SU-DHL-6 (cell line): ENCODE measurements around the gene ITPKC.

Source experiments
- CTCF ChIP-seq: fragments of 200-600 bp; sonication (generic); IDR thresholded peaks from one replicate; pipeline ENCODE4 v1.5.1; 2017; ENCODE audit warnings: antibody characterized with exemption, mild to moderate bottlenecking, low read length, moderate library complexity; ENCODE audit not compliant: insufficient read depth, poor library complexity, severe bottlenecking
- EZH2phosphoT487 ChIP-seq: fragments of 200-600 bp; sonication (generic), shearing (Covaris generic); conservative IDR thresholded peaks from 2 replicates; pipeline ENCODE4 v1.6.1; 2018; ENCODE audit warnings: mild to moderate bottlenecking, antibody characterized with exemption, low read length, moderate library complexity, mixed read lengths

DNA sequence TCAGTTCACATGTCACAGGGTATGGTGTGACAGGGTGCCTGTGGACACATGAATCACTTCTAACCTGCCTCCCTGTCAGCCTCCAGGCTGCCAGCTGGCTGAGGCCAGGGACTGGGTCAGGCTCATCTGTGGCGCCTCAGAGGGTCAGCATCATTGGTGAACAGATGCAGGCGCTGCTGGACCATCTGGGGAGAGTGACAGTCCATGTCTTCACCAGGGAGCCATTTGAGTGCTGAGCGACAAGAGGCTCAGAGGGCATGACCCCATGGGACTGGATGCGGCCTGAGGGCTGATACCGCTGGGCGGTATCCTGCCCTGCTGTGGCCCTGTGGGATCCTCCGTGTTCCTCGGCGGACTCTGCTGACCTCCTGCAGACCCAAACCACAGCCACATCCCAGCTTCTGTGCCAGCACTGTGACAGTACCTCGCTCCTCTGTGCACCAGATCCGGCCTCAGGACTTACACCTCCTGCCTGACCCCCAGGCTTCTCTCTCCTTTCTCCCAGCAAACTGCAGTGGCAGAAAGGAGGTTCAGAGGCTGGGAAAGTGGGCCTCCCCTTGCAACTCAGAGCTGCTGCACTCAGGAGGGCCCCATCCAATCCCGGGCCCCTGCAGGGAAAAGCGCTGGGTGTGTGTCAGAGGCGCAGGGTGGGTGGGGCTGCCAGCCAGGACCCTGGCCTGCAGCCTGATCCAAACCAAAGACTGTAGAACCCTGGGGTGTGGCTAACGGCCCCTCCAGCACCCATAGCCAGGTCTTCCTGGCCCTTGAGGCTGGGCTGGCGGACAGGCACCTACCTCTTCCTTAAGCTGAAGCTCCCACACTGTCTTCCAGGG lies 23.2 kb downstream of the ITPKC start:
- TF ChIP-seq CTCF: no peak
- no peak for TF ChIP-seq EZH2phosphoT487
